ENCODE measurements around the gene SLC4A11.
"Not testable (repeated sequence)": the region's sequence is repeated elsewhere in the genome, so short reads cannot be mapped to it uniquely, and the experiment has no call there.

Gene SLC4A11

GRCh38 chr20:3228750-3229032, 10.3 kb downstream of the SLC4A11 start:
- no peak for DNase-seq (ENCODE audit: low read depth in 1 of 2, low spot score in 1 of 2)

DNA sequence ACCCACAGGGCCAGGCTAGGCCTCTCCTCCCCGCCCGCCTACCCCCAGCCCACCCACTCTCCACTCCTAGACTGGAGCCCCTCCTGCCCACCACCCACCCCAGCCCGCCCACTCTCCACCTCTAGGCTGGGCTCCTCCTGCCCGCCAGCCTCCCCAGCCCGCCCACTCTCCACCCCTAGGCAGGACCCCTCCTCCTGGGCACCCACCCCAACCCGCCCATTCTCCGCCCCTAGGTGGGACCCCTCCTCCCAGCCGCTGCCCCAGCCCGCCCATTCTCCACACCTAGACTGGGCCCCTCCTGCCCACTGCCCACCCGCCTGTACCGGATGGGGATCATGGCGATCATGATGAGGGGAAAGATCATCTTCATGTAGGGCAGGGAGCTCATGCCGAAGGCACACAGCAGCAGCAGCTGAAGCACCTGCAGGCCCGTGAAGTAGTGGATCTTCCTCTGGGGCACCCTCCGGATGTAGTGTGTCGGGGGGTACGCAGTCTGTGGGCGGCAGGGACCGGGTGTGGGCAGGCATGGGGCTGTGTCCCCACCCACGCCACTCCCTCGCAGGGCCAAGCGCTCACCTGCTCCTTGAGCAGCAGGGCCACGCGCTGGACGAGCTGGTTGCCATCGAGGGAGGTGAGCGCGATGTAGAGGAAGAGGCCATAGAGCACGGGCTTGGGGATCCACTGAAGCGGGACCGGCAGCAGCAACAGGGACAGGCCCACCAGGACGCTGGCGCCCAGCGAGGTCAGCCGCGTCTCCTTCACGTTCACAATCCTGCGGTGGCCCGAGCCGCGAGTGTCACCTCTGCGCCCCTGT, 10.8 kb downstream of the SLC4A11 start:
- no peak for DNase-seq (ENCODE audit: low read depth in 1 of 2, low spot score in 1 of 2)

- DNase-seq (ENCODE audit: low read depth in 1 of 2, low spot score in 1 of 2): no peak
These were observed 11.5 kb downstream of the SLC4A11 start for GRCh38 chr20:3227506-3227905.

DNA sequence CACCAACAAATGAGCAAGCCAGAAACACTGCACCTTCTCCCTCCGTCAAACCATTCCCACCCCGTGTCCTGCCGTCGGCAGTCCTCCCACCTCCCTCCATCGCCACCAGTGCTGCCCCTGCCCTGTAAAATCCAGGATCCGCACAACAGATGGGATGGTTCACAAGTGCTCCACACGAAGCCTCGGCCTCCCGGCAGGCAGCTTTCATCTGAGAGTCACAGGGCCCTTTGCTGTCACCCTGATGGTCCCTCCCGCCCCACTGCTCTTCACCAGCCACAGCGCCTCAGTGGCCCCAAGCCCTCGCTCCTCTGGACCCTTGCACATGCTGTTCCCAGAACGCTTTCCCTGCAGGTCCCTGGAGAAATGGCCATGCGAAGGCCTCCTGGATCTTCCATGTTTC, 12.1 kb downstream of the SLC4A11 start:
- DNase-seq (ENCODE audit: low read depth in 1 of 2, low spot score in 1 of 2): no peak

- DNase-seq (ENCODE audit: low read depth in 1 of 2, low spot score in 1 of 2): no peak
These were observed 12.9 kb downstream of the SLC4A11 start for GRCh38 chr20:3226093-3226492.

DNA sequence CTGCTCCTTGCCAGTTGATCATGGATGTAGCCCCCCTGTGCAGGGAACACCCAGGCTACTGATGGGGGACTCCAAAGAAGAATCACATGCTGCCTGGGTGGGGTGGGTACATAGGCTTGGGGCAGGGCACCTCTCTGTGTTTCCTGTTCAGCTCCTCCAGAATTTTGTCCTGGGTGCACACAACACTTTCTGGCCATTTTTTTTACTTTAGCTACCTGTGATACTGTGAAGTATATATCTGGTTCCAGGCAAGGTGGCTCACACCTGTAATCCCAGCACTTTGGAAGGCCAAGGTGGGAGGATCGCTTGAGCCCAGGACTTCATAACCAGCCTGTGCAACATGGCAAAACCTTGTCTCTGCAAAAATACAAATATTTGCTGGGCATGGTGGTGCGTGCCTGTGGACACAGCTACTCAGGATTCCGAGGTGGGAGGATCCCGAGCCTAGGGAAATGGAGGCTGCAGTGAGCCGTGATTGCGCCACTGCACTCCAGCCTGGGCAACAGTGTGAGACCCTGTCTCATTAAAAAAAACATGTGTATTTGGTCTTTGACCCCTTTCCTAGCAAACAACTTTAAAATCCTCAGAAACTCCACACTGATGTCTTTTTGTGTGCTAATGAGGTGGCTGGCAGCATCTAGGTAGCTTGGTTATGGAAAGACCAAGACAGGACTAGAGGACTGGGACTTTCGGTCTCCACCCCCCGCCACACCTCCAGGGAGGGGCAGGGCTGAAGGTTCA, 14.1 kb downstream of the SLC4A11 start:
- DNase-seq (ENCODE audit: low read depth in 1 of 2, low spot score in 1 of 2): no peak

DNA sequence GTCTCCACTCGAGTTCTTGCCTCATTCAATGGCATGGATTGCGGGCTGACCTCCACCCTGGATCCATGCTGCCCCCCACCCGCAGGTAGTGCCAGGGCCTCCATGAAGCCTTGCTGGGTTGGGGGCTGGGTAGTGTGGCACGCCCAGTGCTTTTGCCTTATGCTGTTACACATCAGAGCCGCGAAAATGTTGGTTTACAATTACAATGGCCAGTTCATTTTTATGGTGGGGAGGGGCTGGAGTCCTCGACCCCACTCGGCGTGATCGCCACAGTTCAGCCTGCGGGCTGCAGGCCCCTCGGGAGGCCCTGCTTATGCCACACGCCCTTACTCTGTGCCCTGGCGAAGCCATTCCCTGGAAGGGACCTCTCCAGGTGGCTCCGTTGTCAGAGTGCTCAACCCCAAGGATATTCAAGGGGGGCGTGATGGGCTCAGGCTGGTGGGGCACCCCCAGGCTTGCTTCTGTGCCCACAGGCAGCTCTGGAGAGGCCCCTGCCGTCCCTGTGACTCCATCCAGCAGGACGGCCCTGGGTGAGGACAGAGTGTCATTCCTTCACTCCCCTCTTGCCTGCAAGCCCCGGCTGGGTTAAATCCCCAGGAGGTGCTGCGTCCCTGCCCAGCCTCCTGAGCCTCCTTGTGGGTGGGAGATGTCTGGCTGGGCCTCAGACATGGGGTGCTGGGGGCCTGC, 14.9 kb downstream of the SLC4A11 start:
- no peak for DNase-seq (ENCODE audit: low read depth in 1 of 2, low spot score in 1 of 2)

- no peak for DNase-seq (ENCODE audit: low read depth in 1 of 2, low spot score in 1 of 2)
These were observed 15.4 kb downstream of the SLC4A11 start for GRCh38 chr20:3223651-3223993.

- no peak for DNase-seq (ENCODE audit: low read depth in 1 of 2, low spot score in 1 of 2)
These were observed 16.1 kb downstream of the SLC4A11 start for GRCh38 chr20:3222635-3223600.

DNA sequence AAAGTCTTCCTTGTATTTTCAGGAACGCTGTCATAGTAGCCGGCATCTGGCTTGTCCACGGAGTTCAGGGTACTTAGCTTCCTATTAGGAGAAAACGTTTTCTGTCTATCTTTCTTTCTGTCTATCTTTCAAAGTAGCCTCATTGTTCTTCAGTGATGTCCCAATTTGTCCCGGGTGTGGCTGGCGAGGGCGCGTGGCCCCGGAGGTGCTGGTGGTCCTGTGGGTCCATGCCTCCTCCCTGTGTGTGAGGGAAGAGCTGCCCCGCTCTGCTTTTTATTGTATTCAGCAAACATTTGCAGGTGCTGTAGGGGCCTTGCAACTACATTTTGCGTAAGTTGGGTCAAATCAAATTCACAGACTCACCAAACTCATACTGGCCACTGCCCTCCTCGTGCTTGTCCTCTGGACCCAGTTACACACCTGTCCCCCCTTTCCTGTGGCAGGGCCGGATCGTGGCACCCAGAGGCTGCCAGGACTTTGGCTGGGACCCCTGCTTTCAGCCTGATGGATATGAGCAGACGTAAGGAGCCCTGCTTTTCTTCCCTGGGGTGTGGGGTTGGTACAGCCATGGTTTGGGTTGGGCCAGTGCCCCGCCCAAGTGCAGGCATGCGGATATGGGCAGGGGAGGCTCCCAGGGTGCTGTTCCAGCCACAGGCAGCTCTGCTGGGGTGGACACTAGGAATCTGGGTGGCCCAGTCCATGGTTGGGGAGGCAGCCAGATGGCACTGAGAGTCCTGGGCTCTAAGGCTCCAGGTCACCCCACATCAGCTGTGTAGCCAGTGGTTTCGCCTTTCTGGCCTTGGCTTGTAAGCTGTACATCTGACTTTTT, 17.4 kb downstream of the SLC4A11 start:
- DNase-seq (ENCODE audit: low read depth in 1 of 2, low spot score in 1 of 2): no peak

DNA sequence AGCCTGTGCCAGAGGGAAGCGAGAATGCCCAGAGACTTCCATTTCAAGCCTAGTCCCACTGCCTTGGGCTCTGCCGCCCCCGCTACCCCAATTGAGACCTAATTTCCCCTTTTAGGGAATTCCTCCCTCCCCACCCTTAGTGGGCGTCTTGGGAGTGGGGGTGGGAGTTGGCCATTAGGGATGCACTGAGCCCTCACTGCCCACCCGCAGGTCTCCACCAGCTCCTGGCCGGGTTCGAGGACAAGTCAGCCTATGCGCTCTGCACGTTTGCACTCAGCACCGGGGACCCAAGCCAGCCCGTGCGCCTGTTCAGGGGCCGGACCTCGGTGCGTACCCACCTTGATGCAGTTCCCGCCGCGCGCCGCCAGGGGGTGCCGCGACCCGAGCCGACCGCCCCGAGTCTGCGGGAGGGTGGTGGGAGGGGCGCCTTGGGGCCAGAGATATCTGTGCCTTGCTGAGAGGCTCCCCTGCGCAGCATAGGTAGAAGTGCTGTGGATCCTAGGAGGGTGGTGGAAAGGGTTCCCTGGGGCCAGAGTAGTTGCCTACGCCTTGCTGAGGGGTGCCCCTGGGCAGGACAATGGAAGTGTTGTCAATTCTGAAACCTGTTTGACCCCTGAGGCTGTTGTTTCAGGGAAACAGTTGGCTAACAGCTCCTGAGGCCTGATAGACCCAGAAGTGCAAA, 20.5 kb downstream of the SLC4A11 start:
- peak; percentile 64 to 70 for DNase-seq (ENCODE audit: low read depth in 1 of 2, low spot score in 1 of 2)

DNA sequence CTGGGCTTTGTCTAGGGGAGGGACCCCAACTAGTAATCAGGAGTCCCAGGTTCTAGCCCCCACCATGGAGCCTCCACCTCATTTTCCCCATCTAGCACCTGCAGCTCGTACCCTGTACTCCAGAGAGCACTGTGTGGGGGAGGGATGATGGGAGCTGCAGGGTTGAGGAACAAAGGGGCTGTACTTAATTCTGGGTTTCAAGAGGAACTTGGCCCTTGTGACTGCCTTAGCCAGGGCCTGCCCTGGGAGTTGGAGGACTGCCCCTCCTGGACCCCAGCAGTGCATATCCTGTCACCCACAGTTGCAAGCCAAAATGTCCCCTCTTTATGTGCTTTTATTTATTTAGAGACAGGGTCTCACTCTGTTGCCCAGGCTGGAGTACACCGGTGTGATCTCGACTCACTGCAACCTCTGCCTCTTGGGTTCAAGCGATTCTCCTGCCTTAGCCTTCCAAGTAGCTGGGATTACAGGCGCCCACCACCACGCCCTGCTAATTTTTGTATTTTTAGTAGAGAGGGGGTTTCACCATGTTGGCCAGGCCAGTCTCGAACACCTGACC, 23.6 kb downstream of the SLC4A11 start:
- not testable (repeated sequence) for DNase-seq (ENCODE audit: low read depth in 1 of 2, low spot score in 1 of 2)

DNA sequence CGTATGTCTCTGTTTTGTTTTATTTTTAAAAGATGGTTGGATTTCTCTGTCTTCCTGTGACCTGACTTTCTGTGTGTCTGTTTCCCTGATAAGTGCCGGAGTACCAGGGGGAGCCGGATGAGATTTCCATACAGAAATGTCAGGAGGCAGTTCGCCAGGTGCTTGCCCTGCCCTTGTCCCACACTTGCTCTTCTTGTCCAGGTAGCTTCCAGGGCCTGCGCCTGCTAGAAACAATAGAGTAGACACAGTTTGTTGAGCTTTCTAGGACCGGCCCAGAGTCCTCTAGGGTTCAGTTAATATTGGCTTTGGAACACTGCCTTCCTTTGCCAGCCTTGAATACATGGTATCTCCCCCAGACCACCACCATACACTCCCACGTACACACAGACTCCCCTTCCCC, 25.8 kb downstream of the SLC4A11 start:
- no peak for DNase-seq (ENCODE audit: low read depth in 1 of 2, low spot score in 1 of 2)

- DNase-seq (ENCODE audit: low read depth in 1 of 2, low spot score in 1 of 2): no peak
These were observed 28.6 kb downstream of the SLC4A11 start for GRCh38 chr20:3210346-3210745.

- DNase-seq (ENCODE audit: low read depth in 1 of 2, low spot score in 1 of 2): no peak
These were observed 29.1 kb downstream of the SLC4A11 start for GRCh38 chr20:3209946-3210317.

GRCh38 chr20:3209257-3209945, 29.6 kb downstream of the SLC4A11 start, which contains the start of gene ITPA:
TSS of gene ITPA (plus strand) at chr20:3209498. CDS start at chr20:3209552, 54 bp downstream.
- DNase-seq (ENCODE audit: low read depth in 1 of 2, low spot score in 1 of 2): peak; percentile 45 to 55

- DNase-seq (ENCODE audit: low read depth in 1 of 2, low spot score in 1 of 2): peak in 1 of 2 donors; percentile 12
These were observed 30.2 kb downstream of the SLC4A11 start for GRCh38 chr20:3208786-3209256.

GRCh38 chr20:3204124-3204794, 34.7 kb downstream of the SLC4A11 start, which contains the start of gene DDRGK1:
TSS of gene DDRGK1 (minus strand) at chr20:3204682. CDS start at chr20:3204627, 55 bp downstream.
- peak; percentile 88 to 93 for DNase-seq (ENCODE audit: low read depth in 1 of 2, low spot score in 1 of 2)

Measured in activated CD4-positive, alpha-beta T cell treated with anti-CD3 and anti-CD28 coated beads, Interleukin-2, amount 50 U/mL, for 24 hours (primary cell).